GM19023 (cell line): ENCODE measurements around the gene CCDC169.

Source experiments
- ATAC-seq: cut with Tn5 transposase; IDR thresholded peaks from one replicate; pipeline ENCODE4 v1.9.1; 2021; ENCODE audit warnings: mild to moderate bottlenecking, moderate library complexity; ENCODE audit not compliant: unreplicated experiment

CCDC169 gene

DNA sequence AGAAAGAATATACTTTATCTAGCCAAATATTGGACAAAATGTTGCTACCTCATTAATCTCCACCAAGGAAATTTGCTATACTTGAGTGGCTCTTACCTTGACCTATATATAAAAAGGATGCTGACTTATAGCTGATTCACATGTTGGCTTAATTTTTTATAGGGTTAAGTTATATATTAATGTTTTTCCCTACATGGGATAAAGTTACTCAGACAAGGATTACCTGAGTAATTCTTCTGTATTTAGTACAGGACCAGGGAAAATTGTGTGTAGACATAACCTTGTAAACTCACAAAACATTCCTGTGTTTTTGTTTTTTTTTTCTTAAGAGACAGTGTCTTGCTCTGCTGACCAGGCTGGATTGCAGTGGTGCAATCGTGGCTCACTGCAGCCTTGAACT is 52.6 kb downstream of the CCDC169 start:
- no peak for ATAC-seq

- ATAC-seq = no peak
These were observed 53.5 kb downstream of the CCDC169 start for GRCh38 chr13:36244073-36244472.

- ATAC-seq = no peak
These were observed 54.9 kb downstream of the CCDC169 start for GRCh38 chr13:36242761-36243160.

- ATAC-seq = no peak
These were observed 66.4 kb downstream of the CCDC169 start for GRCh38 chr13:36231236-36231635.

- no peak for ATAC-seq
These were observed 72.9 kb downstream of the CCDC169 start for GRCh38 chr13:36224730-36225129.

GRCh38 chr13:36219883-36220282 is 77.7 kb downstream of the CCDC169 start:
- ATAC-seq = no peak

DNA sequence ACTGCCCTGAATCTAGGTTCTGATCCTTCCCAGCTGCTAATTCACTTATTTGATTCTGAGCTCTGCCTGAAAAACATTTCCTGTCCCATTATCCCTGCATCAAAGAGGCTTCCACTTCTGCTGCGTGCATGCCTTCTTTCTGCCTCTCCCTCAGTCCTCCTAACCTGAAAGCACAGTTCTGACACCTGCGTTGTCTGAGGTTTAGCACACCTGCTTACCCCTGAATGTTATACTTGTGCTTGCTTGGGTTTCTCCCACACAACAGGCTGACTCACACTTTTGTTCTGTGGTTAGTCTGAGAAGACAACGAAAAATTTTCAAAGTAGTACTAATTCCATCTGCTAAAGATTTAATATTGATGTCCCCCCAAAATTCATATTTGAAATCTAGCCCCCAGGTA is 80.2 kb downstream of the CCDC169 start:
- no peak for ATAC-seq

DNA sequence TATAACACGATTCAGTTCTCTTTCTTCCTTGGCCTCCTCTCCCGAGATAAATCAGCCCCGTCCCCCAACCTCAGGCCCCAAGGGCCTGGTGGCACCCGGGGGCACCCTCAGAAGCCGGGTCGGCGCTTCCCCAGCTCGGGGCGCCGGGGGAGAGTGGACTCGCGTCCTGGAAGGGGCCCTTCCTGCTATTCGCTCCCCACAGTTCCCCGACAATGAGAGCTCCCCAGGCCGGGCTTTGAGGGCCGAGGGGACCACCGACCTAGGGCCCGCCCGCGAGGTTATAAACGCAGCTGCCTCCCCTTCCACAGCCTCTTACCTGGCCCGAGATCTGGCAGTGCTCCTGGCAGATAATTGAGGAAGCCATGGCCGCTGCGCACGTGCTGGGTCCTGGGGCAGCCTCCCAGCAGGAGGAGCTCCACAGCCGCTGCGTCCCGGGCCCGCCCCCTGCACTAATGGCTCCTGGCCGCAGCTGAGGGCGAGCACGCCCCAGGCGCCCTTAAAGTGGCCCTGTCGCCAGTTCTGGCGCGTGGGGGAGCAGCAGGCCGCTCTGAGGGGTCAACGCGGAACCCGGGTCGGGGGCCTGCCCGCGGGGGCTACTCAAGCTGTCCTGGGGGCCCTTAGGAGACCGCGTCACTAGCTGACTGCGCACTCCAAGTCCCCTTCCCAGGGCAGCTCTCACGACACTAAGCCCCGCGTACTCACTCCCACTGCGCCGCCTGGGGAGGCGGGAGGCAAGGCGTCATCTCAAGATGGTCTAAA is 83.3 kb downstream of the CCDC169 start, which contains the start of gene SOHLH2:
TSS of gene SOHLH2 (minus strand) at position 394 of the 759 bp plus-strand sequence. CDS start at position 364, 30 bp downstream.
- no peak for ATAC-seq

DNA sequence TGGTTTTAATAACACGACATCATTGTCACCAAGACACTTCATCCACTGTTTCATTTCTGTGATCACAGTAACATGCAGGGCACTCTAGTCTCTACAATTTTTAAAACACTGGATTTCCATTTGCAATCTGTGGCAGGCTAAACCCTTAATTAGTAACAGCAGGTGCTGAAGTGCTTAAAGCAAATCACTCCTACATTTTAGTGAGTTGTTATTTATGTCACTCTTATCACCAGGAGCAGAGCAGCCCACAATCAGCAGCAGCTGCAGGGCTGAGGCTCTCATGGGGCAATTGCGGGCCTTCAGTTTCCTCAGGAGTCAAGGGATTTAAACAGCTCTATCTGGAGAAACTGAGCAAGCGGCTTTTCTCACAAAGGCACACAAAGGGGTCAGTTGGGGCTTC is 84.8 kb downstream of the CCDC169 start:
- no peak for ATAC-seq

DNA sequence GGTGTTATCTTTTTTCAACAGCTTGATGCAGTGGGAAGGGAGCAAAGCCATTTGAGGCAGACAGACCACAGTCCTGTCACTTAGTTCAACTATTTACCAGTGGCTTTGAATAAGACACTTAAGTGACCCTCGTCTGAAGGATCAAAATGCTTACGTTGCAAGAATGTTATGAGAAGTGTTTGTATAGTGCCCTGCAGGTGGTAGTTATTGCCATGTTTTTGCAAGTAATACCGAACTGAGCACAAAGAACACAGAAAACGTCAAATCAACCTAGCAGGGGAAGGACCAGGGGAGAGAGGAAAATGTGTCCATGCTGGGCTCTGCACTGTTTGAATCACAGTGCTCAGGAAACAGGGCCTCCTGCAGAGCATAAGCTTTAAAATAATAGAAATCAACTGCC is 86.0 kb downstream of the CCDC169 start:
- no peak for ATAC-seq

- ATAC-seq = no peak
These were observed 86.9 kb downstream of the CCDC169 start for GRCh38 chr13:36210738-36211137.

GRCh38 chr13:36207672-36208071 is 89.9 kb downstream of the CCDC169 start:
- ATAC-seq = no peak

- ATAC-seq = no peak
These were observed 104.3 kb downstream of the CCDC169 start for GRCh38 chr13:36193151-36193855.

- ATAC-seq = no peak
These were observed 105.4 kb downstream of the CCDC169 start for GRCh38 chr13:36192166-36192565.

DNA sequence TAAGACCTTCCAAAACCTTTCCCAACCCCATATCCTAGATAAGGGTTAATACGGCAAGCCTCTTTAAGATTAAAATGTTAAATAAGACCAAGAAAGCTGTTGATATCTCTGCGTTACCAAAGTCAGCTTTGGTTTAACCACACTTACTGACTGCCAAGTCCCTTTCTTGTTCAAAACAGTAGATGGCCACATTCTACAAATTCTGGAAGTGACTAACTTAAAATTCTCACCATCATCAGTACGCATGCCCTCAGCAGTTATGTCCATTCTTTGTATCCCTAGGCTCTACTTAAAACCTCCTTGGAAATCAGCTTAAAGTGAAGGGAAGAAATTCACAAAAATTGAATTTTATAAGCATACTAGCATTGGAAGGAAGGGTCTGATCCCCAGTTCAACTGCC is 106.8 kb downstream of the CCDC169 start:
- ATAC-seq = no peak

DNA sequence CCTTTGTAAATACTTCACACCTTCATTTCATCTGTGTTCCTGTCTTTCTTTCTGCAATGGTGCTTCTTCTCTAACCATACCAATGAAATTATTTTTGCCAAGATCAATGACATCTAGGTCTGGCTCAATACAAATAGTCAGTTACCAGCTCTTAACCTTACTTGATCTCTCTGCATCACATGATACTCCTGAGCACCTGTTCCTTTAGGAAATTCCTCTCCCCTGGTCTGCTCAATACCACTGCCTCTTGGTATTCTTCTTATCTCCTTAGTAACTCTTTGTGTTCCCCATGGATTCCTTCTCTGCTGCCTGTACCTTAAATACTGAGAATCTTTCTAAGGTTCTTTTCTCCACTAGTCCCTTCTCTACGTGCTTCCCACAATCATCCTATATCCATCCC is 109.2 kb downstream of the CCDC169 start:
- ATAC-seq = no peak

DNA sequence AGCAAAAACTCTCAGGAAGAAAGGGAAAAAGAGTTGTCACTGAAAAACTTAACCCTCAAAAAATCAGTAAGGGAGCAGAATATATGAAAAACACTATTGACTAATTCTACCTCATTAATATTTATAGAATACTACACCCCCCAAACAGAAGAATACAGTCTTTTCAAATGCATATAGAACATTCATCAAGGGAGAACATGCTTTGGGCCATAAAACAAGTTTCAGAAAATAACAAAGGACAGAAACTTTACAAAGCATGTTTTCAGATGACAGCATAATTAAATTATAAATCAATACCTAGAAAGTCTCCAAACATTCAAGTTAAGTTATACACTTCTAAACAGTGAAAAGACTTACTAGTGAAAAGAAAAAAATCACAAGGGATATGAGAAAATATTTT is 113.7 kb downstream of the CCDC169 start:
- ATAC-seq = no peak
